ENCODE results near the gene SPSB2. TPM values are rescaled to one million over a fixed set of nuclear protein-coding genes. Genes with fewer than 3 reads are reported as not detected.
A peak's percentile ranks its signal among the peaks of the same experiment; 100 is the strongest.

The SPSB2 gene
- total RNA-seq, 1 experiment from 2014 or later, result 63.0 TPM

DNA sequence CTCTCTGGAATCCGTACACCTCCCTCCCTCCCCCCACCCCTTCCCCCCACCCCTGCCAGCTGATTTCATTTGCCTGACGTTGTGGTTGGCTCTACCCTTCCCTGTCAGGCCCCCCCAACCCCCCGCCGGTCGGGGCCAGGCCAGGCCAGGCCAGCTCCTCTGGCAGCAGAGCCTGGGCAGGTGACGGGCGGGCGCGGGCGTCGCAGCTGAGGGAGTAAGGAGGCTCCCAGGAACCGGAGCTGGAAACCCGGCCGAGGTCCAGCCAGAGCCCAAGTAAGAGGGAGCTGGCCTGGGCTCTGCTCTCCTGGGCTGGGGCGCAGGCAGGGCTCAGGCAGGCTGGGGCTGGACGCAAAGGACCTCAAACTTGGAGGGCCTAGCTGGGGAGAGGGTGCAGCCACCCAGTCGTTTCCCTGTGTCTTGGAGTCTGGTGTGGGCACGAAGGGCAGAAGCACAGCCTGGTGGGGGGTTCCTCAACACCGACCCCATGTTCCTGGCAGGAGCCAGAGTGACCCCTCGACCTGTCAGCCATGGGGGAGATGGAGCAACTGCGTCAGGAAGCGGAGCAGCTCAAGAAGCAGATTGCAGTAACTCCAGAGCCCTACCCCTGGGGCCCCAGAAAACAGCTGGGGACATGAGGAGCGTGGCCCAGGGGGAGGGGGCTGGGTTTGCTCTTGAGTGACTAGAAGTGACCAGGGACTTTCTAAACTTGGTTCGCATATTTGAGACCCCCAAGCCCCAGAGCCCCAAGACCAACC, 32.2 kb downstream of the SPSB2 start, which contains the start of gene GNB3:
GNB3 (plus strand) TSS at position 165 of the 755 bp plus-strand sequence; CDS start at position 528, 363 bp downstream.
- in situ Hi-C loops (cut with HindIII; ENCODE audit: low pct_unique_long_range_greater_than_20kb, low sequenced_read_pairs), result no loop called here
- DNase-seq (ENCODE audit: low read depth), result no peak

DNA sequence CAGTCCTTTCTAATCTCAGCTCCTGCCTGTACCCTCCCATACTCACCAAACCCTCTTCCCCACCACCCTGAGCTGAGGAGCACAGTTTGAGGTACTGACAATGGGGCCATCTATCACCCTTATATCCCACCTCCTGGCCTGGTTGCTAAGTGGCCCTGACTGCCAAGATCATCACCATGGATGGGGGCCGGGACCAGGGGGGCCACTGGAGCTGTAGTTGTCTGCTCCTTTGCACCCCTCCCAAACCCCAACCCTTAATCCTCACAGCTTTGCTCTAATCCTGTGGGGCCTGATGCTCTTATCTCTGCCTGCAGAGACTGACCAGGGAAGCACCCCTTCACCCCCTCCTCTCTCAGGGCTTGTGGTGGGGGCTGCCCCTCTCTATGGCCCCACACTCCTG, 32.8 kb downstream of the SPSB2 start:
- in situ Hi-C loops (cut with HindIII; ENCODE audit: low pct_unique_long_range_greater_than_20kb, low sequenced_read_pairs), result no loop called here

GRCh38 chr12:6839482-6840201, 33.5 kb downstream of the SPSB2 start:
- DNase-seq (ENCODE audit: low read depth), result no peak
- in situ Hi-C loops (cut with HindIII; ENCODE audit: low pct_unique_long_range_greater_than_20kb, low sequenced_read_pairs), result no loop called here

More for the DNA sequence above, 32.8 kb downstream of the SPSB2 start:
- DNase-seq (ENCODE audit: low read depth), result no peak

GRCh38 chr12:6838854-6839253, 34.2 kb downstream of the SPSB2 start:
- in situ Hi-C loops (cut with HindIII; ENCODE audit: low pct_unique_long_range_greater_than_20kb, low sequenced_read_pairs), result no loop called here
- DNase-seq (ENCODE audit: low read depth), result no peak

- no peak for DNase-seq (ENCODE audit: low read depth)
- in situ Hi-C loops (cut with HindIII; ENCODE audit: low pct_unique_long_range_greater_than_20kb, low sequenced_read_pairs), result no loop called here
These were observed 35.6 kb downstream of the SPSB2 start for GRCh38 chr12:6837370-6838060.

DNA sequence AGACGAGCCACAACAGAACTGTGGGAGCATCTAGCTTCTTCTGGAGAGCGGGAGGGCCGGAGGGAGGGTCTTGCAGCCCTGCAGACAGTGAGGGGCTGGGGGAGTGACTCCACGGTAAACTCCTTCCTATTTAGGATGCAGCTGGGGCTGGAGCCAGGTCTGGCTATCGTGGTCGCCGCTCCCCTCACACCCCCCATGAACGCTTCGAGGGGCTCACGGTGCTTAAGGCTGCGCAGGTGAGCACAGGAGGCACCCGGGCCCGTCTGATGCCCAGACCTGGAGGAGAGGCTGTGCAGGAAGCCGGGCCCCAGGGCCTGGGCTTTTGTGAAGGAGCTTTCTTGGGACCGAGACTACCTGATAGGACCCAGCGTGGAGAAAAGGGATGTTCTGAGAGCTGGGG, 36.3 kb downstream of the SPSB2 start:
- DNase-seq (ENCODE audit: low read depth), result no peak
- in situ Hi-C loops (cut with HindIII; ENCODE audit: low pct_unique_long_range_greater_than_20kb, low sequenced_read_pairs), result no loop called here

GRCh38 chr12:6834873-6835272, 38.2 kb downstream of the SPSB2 start:
- in situ Hi-C loops (cut with HindIII; ENCODE audit: low pct_unique_long_range_greater_than_20kb, low sequenced_read_pairs), result no loop called here
- DNase-seq (ENCODE audit: low read depth), result no peak

DNA sequence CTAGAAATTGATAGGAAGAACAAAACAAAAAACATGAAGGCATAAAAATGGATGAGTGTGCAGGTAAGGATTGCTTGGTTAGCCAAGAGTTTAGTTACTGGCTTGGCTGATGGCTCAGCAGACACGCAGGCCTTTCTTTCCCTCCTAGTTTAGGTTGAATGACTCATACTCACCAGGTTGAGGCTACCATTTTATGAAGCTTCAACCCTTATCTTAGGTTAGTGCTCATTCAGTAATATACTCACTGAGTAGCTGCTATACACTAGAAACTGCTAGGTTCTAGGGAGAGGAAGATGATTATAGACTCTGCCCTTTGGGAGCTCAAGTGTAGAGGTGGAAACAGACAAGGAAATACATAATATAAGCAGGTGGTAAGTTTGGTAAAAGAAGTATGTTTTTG, 38.8 kb downstream of the SPSB2 start:
- in situ Hi-C loops (cut with HindIII; ENCODE audit: low pct_unique_long_range_greater_than_20kb, low sequenced_read_pairs), result no loop called here
- DNase-seq (ENCODE audit: low read depth), result peak; percentile 61

GRCh38 chr12:6833189-6833890, 39.8 kb downstream of the SPSB2 start:
- in situ Hi-C loops (cut with HindIII; ENCODE audit: low pct_unique_long_range_greater_than_20kb, low sequenced_read_pairs), result no loop called here
- no peak for DNase-seq (ENCODE audit: low read depth)

DNA sequence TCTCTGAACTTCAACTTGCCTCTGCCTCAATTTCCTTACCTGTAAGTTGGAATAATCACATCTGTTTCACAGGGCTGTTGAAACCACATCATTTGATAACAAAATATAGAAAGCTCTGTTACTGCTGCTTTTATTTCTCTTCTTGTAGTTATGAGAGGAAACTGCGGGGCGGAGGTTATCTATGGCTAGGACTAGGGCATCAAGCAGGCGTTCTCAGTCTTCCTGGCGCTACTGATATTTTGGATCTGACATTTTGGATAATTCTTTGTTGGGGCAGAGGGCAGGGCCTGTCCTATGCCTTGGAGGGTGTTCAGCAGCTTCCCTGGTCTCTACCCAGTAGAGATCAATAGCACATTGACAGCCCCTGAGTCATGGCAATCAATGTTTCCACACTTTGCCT, 41.0 kb downstream of the SPSB2 start:
- no peak for DNase-seq (ENCODE audit: low read depth)
- in situ Hi-C loops (cut with HindIII; ENCODE audit: low pct_unique_long_range_greater_than_20kb, low sequenced_read_pairs), result no loop called here

- no peak for DNase-seq (ENCODE audit: low read depth)
- in situ Hi-C loops (cut with HindIII; ENCODE audit: low pct_unique_long_range_greater_than_20kb, low sequenced_read_pairs), result no loop called here
These were observed 41.6 kb downstream of the SPSB2 start for GRCh38 chr12:6831450-6831995.

- no peak for DNase-seq (ENCODE audit: low read depth)
- in situ Hi-C loops (cut with HindIII; ENCODE audit: low pct_unique_long_range_greater_than_20kb, low sequenced_read_pairs), result no loop called here
These were observed 42.1 kb downstream of the SPSB2 start for GRCh38 chr12:6830999-6831398.

GRCh38 chr12:6830286-6830890, 42.7 kb downstream of the SPSB2 start:
- no peak for DNase-seq (ENCODE audit: low read depth)
- in situ Hi-C loops (cut with HindIII; ENCODE audit: low pct_unique_long_range_greater_than_20kb, low sequenced_read_pairs), result no loop called here

DNA sequence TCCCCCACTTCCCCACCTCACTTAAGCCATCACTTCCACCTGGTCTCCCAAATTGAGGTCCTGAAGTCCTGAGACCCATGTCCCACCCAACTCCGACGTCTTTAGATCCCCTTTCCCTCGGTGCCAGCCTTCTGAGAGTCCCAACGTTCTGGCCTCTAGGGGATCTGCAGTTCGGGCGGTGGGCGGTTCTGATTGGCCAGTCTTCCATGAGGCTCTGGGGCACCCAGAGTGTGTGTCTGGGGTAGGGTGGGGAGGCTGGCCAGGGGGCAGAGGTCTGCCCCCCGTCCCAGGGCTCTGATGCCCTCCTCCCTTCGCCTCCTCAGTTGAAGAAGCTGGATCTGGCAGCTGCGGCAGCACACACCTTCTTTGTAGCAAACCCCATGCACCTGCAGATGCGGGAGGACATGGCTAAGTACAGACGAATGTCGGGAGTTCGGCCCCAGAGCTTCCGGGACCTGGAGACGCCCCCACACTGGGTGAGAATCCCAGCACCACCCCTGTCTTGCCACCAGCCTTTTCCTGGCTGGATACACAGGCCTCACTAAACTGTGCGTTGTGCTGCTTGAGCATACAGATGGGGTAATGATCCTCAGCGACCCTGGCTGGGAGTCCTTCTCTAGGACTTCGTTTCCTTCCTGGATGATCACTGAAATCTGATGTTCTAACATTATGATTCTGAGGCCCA, 43.4 kb downstream of the SPSB2 start:
- no peak for DNase-seq (ENCODE audit: low read depth)
- in situ Hi-C loops (cut with HindIII; ENCODE audit: low pct_unique_long_range_greater_than_20kb, low sequenced_read_pairs), result no loop called here

DNA sequence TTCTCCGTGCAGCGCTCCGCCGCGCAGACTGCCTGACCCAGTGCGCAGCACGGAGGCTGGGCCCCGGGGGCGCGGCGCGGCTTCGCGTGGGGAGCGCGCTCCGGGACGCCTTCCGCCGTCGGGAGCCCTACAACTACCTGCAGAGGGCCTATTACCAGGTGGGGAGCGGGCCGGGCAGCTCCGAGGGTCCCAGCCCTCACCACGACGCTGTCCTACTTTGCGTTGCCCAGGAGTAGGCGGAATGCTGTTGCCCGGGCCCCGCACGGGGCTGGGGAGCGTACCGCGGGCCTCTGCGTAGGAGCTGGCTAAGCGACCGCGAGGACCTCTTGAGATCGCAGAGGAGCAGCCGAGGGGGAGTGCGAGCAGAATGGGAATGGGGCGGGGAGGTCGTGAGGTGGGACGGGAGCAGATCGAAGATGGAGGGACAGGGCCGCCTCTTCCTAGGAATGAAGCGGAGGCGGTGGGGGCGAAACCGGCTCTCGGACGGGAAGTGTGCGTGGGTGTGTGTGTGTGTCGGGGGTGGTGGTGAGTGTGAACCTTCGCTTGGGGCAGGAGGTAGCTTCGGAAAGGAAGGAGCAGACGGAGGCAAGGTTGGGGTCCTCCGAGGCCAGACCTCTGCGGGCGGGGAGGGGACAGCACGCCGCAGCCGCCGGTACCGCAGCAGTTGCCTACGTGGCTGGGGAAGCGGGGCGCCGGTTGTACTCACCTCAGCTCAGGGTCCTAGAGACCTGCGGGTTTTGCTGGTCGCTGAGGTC, 44.1 kb downstream of the SPSB2 start:
- DNase-seq (ENCODE audit: low read depth), result no peak
- in situ Hi-C loops (cut with HindIII; ENCODE audit: low pct_unique_long_range_greater_than_20kb, low sequenced_read_pairs), result no loop called here

DNA sequence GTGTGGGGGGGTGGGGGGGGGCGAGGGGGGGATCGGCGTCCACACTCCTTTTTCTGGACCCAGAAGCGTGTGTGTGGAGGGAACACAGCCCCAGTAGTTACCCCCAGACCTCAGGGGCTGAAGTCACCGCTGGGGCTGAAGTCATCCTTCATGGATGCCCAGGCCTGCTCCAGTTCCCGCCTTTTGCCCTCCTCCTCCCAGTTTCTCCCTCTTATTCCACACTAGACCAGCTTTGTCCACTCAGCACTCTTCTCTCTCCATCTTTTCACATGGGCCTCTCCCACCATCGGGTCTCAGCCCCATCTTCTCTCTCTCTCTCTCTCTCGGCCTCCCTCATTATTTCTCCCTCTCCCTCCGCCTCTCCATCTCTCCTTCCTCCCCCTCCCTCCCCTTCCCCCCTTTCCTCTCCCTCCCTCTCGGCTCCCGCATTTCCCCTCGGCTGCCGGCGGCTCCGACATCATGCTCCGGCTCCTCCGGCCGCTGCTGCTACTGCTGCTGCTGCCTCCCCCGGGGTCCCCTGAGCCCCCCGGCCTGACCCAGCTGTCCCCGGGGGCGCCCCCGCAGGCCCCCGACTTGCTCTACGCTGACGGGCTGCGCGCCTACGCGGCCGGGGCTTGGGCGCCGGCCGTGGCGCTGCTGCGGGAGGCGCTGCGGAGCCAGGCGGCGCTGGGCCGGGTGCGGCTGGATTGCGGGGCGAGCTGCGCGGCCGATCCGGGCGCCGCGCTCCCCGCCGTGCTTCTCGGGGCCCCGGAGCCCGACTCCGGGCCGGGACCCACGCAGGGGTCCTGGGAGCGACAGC, 44.9 kb downstream of the SPSB2 start, which contains the start of gene P3H3:
P3H3 (plus strand) TSS at position 426 of the 799 bp plus-strand sequence; CDS start at position 460, 34 bp downstream.
- in situ Hi-C loops (cut with HindIII; ENCODE audit: low pct_unique_long_range_greater_than_20kb, low sequenced_read_pairs), result no loop called here

More for the DNA sequence above, 44.9 kb downstream of the SPSB2 start, which contains the start of gene P3H3:
- peak; percentile 65 for DNase-seq (ENCODE audit: low read depth)

Data from Caki2 (cell line).